ENCODE results near the gene DPF3. TPM values are rescaled to one million over a fixed set of nuclear protein-coding genes. Genes with fewer than 3 reads are reported as not detected.

The DPF3 gene
- polyA plus RNA-seq, 1 donor: 3.5 TPM

DNA sequence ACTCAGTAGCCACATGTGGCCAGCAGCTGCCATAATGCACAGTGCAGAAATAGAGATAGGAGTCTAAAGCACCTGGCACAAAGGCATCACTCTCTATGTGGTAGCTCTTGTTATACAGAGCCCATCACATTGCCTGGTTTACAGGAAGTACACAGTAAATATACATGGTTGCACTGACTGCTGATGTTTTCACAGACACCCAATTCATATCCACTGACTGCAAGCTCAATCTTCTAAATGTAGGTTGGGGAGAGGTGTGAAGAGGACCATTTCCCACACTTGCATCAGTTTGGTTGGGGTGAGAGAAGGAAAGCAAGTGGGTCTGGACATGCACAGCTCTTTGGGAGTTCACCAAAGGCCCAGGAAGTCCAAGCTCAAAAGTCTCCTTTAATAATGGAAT, 172.8 kb downstream of the DPF3 start:
- Histone ChIP-seq H3K9me3 (ENCODE audit: control insufficient read depth, low read depth, low read length) (no peaks in the 10 kb centered on the region), H3K27ac (ENCODE audit: low read length) (no peak overlapping the region), H3K27me3 (ENCODE audit: control insufficient read depth, insufficient read depth, low read length) (no peaks in the 10 kb centered on the region), H3K4me1 (ENCODE audit: control insufficient read depth, insufficient read depth, low read length) (peaks cover 4% of the 10 kb centered on the region), H3K4me3 (ENCODE audit: low read length) (no peak overlapping the region), H3K36me3 (ENCODE audit: control insufficient read depth, insufficient read depth, low read length) (no peaks in the 10 kb centered on the region)
- DNase-seq: no peak

- WGBS (ENCODE audit: insufficient coverage, low lambda C conversion rate): no CpG with 5 or more reads among the region's 2 CpGs
- no peak for DNase-seq
- Histone ChIP-seq H3K4me3 (ENCODE audit: low read length) (no peak overlapping the region), H3K4me1 (ENCODE audit: control insufficient read depth, insufficient read depth, low read length) (no peaks in the 10 kb centered on the region), H3K27me3 (ENCODE audit: control insufficient read depth, insufficient read depth, low read length) (no peaks in the 10 kb centered on the region), H3K27ac (ENCODE audit: low read length) (no peak overlapping the region), H3K36me3 (ENCODE audit: control insufficient read depth, insufficient read depth, low read length) (no peaks in the 10 kb centered on the region), H3K9me3 (ENCODE audit: control insufficient read depth, low read depth, low read length) (no peaks in the 10 kb centered on the region)
Observed at GRCh38 chr14:72717220-72717619, 176.7 kb downstream of the DPF3 start.

DNA sequence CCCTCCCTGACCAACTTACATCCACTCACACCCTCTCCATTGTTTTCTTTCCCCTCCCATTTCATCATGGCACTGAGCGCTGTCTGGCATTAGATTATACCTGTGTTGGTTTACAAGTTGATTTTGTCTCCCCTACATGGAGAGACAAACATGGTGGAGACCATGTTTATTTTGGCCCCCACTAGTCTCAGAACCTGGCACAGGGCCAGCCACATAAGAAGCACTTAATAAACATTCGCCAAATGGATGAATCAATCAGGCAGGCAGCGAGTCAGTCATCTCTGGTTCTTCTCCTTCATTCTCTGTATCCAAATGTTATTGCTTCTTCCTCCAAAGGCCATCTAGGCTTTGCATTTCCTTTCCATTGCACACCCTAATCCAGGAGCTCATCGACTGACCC, 177.4 kb downstream of the DPF3 start:
- Histone ChIP-seq H3K4me3 (ENCODE audit: low read length) (no peak overlapping the region), H3K9me3 (ENCODE audit: control insufficient read depth, low read depth, low read length) (no peaks in the 10 kb centered on the region), H3K27me3 (ENCODE audit: control insufficient read depth, insufficient read depth, low read length) (no peaks in the 10 kb centered on the region), H3K27ac (ENCODE audit: low read length) (no peak overlapping the region), H3K4me1 (ENCODE audit: control insufficient read depth, insufficient read depth, low read length) (no peaks in the 10 kb centered on the region), H3K36me3 (ENCODE audit: control insufficient read depth, insufficient read depth, low read length) (no peaks in the 10 kb centered on the region)
- no peak for DNase-seq
- WGBS (ENCODE audit: insufficient coverage, low lambda C conversion rate): 83% methylated on average over 1 of the region's 4 CpGs

- no CpG with 5 or more reads among the region's 9 CpGs for WGBS (ENCODE audit: insufficient coverage, low lambda C conversion rate)
- no peak for DNase-seq
- no peaks in the 10 kb centered on the region for H3K36me3 ChIP-seq (ENCODE audit: control insufficient read depth, insufficient read depth, low read length)
- no peaks in the 10 kb centered on the region for H3K27me3 ChIP-seq (ENCODE audit: control insufficient read depth, insufficient read depth, low read length)
- H3K4me3 ChIP-seq (ENCODE audit: low read length): no peak overlapping the region
- no peak overlapping the region for H3K27ac ChIP-seq (ENCODE audit: low read length)
- no peaks in the 10 kb centered on the region for H3K4me1 ChIP-seq (ENCODE audit: control insufficient read depth, insufficient read depth, low read length)
- H3K9me3 ChIP-seq (ENCODE audit: control insufficient read depth, low read depth, low read length): no peaks in the 10 kb centered on the region
Observed at GRCh38 chr14:72715850-72716228, 178.1 kb downstream of the DPF3 start.

DNA sequence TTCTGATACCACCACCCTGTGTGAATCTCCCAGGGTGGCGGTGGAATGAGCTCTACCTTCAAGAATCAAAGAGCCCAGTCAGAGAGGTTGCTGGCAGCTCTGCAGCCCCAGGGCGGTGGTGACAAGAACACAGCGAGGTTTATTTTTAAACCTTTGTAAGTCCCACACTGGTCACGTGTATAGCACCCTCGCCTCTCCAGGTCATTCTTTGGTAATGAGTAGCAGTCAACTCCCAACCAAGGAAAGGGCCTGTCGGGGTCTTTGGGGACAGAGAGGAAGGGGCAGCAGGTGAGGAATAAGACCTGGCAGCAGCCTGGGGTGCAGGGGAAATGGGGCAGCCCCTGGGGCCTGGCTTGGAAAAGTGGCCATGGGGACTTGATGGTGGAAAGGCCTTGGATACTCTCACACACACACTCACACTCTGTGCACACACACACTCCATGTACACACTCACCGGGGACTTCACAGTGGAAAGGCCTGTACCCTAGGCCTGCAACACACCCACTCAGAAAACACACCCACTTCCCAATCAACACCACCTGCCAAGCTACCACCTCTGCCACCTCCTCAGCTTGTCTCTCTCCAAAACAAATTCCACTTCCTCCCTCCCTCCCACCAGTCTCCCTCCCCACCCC, 178.6 kb downstream of the DPF3 start:
- Histone ChIP-seq H3K27me3 (ENCODE audit: control insufficient read depth, insufficient read depth, low read length) (no peaks in the 10 kb centered on the region), H3K27ac (ENCODE audit: low read length) (no peak overlapping the region), H3K9me3 (ENCODE audit: control insufficient read depth, low read depth, low read length) (no peaks in the 10 kb centered on the region), H3K36me3 (ENCODE audit: control insufficient read depth, insufficient read depth, low read length) (no peaks in the 10 kb centered on the region), H3K4me1 (ENCODE audit: control insufficient read depth, insufficient read depth, low read length) (no peaks in the 10 kb centered on the region), H3K4me3 (ENCODE audit: low read length) (no peak overlapping the region)
- no peak for DNase-seq
- no CpG with 5 or more reads among the region's 7 CpGs for WGBS (ENCODE audit: insufficient coverage, low lambda C conversion rate)

DNA sequence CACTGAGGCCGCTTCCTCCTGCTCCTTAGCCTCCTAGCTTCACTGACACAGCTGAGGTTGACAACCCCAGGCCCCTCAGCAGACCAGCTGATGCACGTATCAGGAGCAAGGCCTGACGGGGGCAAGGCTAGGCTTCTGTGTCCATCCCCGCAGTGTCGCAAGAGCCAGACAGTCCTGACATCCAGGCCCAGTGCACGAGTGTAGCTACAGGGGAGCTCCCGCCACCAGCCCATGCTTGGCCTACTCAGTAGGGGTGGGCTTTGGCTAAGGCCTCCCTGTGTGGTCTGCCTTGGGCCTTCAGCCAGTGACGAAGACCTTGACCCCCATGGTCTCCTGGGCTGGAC, 179.1 kb downstream of the DPF3 start:
- H3K27me3 ChIP-seq (ENCODE audit: control insufficient read depth, insufficient read depth, low read length): no peaks in the 10 kb centered on the region
- WGBS (ENCODE audit: insufficient coverage, low lambda C conversion rate): no CpG with 5 or more reads among the region's 8 CpGs
- no peak for DNase-seq
- H3K4me3 ChIP-seq (ENCODE audit: low read length): no peak overlapping the region
- H3K9me3 ChIP-seq (ENCODE audit: control insufficient read depth, low read depth, low read length): no peaks in the 10 kb centered on the region
- no peaks in the 10 kb centered on the region for H3K4me1 ChIP-seq (ENCODE audit: control insufficient read depth, insufficient read depth, low read length)
- no peaks in the 10 kb centered on the region for H3K36me3 ChIP-seq (ENCODE audit: control insufficient read depth, insufficient read depth, low read length)
- H3K27ac ChIP-seq (ENCODE audit: low read length): no peak overlapping the region

DNA sequence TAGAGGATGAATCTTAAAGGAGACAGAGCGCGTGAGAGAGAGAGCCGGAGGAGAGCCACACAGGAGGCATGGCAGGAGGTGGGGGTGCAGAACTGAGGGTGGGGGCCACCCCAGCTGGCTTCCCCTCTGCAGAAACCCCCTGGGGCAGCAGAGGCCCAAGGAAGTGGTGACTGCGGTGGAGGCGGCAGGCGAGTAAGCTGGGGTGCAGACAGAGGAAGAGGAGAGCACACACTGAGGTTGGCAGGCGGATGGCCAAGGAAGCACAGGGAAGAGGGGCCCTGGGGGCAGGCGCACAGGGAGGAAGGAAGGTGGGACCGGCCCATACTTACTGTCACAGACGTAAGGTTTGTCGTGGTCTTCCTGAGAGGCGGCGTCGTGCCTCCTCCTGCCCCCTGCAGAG, 179.8 kb downstream of the DPF3 start:
- no peaks in the 10 kb centered on the region for H3K9me3 ChIP-seq (ENCODE audit: control insufficient read depth, low read depth, low read length)
- no peaks in the 10 kb centered on the region for H3K36me3 ChIP-seq (ENCODE audit: control insufficient read depth, insufficient read depth, low read length)
- H3K4me3 ChIP-seq (ENCODE audit: low read length): no peak overlapping the region
- H3K27ac ChIP-seq (ENCODE audit: low read length): no peak overlapping the region
- no peaks in the 10 kb centered on the region for H3K4me1 ChIP-seq (ENCODE audit: control insufficient read depth, insufficient read depth, low read length)
- DNase-seq: no peak
- no CpG with 5 or more reads among the region's 14 CpGs for WGBS (ENCODE audit: insufficient coverage, low lambda C conversion rate)
- H3K27me3 ChIP-seq (ENCODE audit: control insufficient read depth, insufficient read depth, low read length): no peaks in the 10 kb centered on the region

DNA sequence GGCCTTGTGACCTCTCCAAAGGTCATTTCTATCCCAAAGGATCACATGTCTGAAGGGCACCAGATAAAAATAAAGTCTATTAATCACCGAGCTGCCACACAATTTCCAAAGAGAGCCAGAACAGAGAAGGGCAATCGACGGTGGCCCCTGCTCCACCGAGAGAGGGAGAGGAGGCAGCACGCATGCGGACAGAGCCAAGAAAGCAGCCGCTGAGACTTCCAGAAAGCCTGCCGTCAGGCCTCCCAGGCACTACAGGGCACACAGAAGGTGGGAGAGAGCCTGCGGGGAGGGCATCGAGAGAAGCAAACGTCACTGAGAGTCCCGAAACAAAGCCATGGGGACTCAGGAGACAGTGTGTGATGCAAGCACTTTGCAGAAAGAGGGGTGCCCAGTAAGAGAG, 182.0 kb downstream of the DPF3 start:
- no CpG with 5 or more reads among the region's 12 CpGs for WGBS (ENCODE audit: insufficient coverage, low lambda C conversion rate)
- DNase-seq: no peak

DNA sequence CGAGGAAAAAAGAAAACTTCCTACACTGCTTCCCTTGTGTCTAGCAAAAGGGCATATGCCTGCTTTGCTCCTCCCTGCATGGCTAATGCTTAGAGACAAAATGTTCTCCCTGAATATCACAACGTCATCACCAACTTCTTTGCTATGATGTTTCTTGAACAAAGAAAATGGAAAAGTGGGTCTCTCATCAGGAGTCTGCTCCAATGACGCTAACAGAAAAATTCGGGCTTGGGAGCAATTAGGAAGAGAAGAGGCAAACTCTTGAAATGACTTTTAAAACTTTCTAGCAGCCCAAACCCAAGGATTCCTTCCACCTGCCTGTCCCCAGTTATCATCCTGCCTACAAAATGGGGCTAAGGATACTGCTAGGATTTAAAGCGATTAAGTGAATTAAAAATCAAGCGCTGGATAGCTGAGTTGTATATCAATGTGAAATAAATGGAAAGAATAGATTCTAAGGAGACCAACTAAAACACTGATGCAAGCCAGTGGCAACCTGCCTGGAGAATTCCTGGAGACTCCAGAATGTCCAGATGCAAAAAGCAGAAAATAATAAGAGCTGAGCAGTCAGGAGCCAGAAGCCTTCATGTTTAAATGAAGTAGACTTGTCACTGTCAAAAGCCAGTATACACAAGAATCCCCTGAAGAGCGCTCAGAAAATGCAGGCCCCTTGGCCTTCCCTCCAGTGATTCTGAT, 183.8 kb downstream of the DPF3 start:
- Histone ChIP-seq H3K4me3 (ENCODE audit: low read length) (no peak overlapping the region), H3K27ac (ENCODE audit: low read length) (no peak overlapping the region), H3K4me1 (ENCODE audit: control insufficient read depth, insufficient read depth, low read length) (no peaks in the 10 kb centered on the region), H3K9me3 (ENCODE audit: control insufficient read depth, low read depth, low read length) (no peaks in the 10 kb centered on the region), H3K36me3 (ENCODE audit: control insufficient read depth, insufficient read depth, low read length) (no peaks in the 10 kb centered on the region), H3K27me3 (ENCODE audit: control insufficient read depth, insufficient read depth, low read length) (no peaks in the 10 kb centered on the region)
- 85% methylated on average over 2 of the region's 7 CpGs for WGBS (ENCODE audit: insufficient coverage, low lambda C conversion rate)
- DNase-seq: no peak

More for the DNA sequence above, 182.0 kb downstream of the DPF3 start:
- Histone ChIP-seq H3K4me1 (ENCODE audit: control insufficient read depth, insufficient read depth, low read length) (no peaks in the 10 kb centered on the region), H3K27me3 (ENCODE audit: control insufficient read depth, insufficient read depth, low read length) (no peaks in the 10 kb centered on the region), H3K36me3 (ENCODE audit: control insufficient read depth, insufficient read depth, low read length) (no peaks in the 10 kb centered on the region), H3K27ac (ENCODE audit: low read length) (no peak overlapping the region), H3K4me3 (ENCODE audit: low read length) (no peak overlapping the region), H3K9me3 (ENCODE audit: control insufficient read depth, low read depth, low read length) (no peaks in the 10 kb centered on the region)

GRCh38 chr14:72708708-72709475, 185.0 kb downstream of the DPF3 start:
- Histone ChIP-seq H3K27ac (ENCODE audit: low read length) (no peak overlapping the region), H3K4me3 (ENCODE audit: low read length) (no peak overlapping the region), H3K36me3 (ENCODE audit: control insufficient read depth, insufficient read depth, low read length) (no peaks in the 10 kb centered on the region), H3K4me1 (ENCODE audit: control insufficient read depth, insufficient read depth, low read length) (no peaks in the 10 kb centered on the region), H3K27me3 (ENCODE audit: control insufficient read depth, insufficient read depth, low read length) (no peaks in the 10 kb centered on the region), H3K9me3 (ENCODE audit: control insufficient read depth, low read depth, low read length) (no peaks in the 10 kb centered on the region)
- WGBS (ENCODE audit: insufficient coverage, low lambda C conversion rate): no CpG with 5 or more reads among the region's 13 CpGs
- no peak for DNase-seq
